ENCODE data around the gene NRP1.

- TF ChIP-seq CTCF (IDR thresholded peaks at IDR 0.05) (no peak), POLR2A (IDR thresholded peaks at IDR 0.05) (no peak)
Measured at GRCh38 chr10:33183655-33184054, 150.8 kb downstream of the NRP1 start.
